Fibroblast of skin of scalp (primary cell): ENCODE data around the gene DIP2C.
"Not testable (repeated sequence)": the region's sequence is repeated elsewhere in the genome, so short reads cannot be mapped to it uniquely, and the experiment has no call there.

Experiments
- DNase-seq: peaks from one replicate; pipeline ENCODE4 v3.0.0-alpha.2; 2013

DIP2C gene

DNA sequence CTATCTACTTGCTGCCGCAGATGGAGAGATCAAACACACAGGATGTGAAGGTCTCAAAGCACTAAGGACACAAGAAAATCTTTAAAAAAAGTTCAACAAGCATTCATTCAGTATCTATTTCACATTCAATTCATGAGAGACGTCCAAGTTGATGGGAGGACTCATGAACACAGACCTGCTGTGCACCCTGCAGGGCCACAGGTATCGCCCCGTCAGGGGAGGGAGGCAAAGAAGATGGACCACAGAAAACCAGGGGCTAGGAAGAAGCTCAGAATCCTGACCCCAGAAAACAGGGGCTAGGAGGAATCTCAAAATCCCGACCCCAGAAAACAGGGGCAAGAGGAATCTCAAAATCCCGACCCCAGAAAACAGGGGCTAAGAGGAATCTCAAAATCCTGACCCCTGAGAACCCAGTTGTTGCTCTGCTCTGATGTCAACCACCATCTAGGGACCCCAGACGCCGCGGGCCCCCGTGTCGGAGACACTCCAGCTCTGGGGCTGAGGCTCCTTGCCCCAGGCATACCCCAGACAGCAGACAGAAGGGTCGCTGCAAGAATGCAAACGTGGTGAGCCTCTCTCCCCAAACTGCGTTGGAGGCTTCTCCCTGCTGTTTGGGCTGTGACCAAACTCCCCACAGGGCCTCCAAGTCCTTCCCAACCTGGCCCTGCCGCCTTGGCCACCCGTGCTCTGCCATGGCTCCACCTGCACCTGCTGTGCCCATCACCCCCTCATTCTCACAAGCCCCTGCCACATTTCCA, 197.6 kb downstream of the DIP2C start:
- no peak for DNase-seq

DNA sequence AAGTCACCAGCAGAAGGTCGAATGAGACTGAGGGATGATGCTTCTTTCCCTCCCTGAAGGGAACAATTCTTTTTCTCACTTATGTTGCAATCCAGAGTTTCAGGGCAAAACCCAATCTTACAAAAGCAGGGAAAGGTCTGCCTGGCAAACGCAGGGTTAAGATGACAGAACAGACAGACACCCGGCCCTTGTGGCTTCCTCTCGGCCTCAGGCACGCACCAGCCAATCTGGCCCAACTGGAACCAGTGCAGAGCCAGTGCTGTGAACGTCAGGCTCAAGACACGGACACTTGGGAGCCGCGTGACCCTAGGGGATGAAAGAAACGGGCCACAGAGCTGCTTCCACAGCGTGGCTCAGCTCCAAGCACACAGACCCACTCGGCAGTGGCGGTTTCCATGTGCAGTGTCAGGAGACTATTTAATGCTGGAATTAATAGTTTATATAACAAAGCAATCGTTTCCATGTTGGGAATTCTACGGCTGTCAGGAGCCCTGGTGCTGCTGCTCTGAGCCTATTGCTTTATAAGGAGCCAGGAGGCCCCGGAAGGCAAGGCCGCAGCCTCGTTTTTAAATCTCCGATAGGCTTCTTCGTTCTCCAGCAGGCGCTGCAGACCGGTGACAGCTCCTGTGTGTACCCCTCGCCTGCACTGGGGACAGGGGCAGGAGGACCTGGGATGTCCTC, 198.4 kb downstream of the DIP2C start:
- peak; percentile 65 for DNase-seq

DNA sequence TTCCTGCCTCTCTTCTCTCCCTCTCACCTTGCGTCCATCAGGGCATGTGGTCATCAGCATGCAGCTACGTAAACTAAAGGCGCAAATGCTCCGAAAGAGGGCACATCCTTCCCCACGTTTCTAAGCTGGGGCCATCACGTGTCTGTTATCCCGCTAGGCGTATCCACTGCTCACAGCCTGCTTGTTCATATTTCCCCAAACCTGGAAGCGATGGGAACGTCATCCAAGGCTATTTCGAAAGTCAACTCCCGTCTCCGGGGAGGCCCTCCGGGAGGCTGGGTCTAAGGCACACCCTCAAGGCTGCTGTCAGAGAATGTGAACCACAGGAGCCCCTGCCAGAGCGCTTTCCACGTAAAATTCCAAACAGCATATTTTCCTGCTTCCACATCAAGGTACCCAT, 199.2 kb downstream of the DIP2C start:
- DNase-seq = peak; percentile 74

DNA sequence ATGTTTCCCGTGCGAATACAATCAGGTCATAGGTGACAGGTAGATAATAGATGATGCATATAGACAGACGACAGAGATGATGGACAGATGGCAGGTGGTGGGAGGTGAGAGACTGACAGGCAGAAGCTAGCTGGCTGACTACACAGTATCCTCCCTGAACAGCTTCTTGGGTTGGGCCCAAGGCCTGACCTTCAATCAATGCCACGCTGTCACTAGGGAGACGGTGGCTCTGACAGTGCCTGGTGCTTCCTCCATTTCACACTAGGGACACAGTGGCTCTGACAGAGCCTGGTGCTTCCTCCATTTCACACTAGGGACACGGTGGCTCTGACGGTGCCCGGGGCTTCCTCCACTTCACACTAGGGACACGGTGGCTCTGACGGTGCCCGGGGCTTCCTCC, 200.1 kb downstream of the DIP2C start:
- DNase-seq = no peak

DNA sequence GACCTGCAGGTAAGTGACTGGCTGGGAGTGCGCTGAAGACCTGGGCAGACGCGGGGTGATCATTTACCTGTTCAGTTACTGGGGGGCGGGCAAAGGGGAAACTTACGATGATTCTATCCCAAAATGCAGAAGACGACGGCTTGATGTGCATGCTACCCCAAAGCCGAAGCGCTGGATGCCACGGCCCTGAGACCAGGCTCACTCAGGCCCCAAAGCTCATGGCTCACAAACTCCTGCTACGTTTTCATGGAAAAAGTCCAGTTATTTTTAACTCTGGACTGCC, 200.6 kb downstream of the DIP2C start:
- no peak for DNase-seq

DNA sequence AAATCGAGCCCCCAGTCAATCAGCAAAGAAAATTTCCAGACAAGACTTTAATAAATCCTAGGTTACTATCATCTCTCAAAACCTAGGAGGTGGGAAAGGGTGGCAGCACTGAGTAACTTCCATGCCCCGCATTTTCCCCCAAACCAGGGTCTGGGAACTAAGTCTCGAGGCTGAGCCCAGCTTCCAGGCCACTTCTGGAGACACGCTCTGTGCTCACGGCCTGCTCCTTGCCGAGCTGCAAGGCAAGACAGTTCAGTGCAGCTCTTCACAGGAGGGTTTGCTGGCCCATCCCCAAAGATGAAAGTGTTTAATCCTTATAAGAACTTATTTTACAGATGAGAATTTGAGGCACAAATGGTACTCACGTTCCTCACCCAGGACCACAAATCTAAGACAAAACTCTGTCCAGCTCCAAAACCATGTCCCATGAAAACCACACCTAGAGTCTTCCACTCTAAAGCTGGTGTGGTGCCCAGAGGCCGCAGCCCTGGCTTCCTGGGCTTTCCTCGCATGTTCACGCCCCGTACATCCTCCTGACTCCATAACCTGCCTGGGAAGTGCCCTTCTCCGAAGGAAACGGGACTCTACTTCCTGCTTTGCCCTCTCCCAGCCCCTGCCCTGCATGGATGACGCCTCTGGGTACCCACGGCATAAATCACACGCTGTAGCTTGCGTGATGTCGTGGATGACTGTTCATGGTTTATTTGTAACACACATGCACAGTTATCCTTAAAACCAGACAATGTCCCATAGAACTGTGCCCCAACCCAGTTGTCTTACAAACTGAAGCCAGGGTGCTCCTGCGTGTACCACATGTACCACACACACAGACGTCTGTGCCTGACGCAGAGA, 201.2 kb downstream of the DIP2C start:
- DNase-seq = no peak

DNA sequence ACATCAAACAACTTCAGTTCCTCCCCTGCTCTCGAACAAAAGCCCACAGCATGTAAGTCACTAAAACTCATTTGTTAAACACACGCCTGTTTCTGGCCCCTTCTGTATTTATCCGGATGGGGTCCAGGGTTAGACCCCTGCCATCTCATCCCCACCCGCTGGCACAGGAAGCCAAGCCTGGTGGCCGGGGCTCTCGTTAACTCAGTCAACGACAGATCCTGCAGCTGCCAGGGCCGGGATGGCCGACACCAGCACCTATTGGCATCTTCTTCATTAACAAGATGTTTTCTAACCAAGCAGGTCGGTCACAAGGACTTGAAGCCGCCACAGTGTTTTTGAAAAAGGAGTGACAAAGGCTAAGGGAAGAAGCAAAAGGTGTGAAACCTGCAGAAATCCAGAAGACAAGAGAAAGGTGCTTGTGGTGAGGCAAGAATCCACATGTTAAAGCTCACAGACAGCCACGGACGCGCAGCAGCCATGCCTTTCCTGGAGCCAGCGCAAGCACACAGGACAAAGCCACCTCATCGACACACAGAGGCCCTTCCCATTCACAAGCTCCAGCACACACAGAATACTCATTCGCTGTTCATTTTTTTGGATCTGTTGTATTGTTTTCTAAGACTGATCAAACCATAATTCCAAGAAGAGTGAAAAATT, 202.7 kb downstream of the DIP2C start:
- DNase-seq = no peak

DNA sequence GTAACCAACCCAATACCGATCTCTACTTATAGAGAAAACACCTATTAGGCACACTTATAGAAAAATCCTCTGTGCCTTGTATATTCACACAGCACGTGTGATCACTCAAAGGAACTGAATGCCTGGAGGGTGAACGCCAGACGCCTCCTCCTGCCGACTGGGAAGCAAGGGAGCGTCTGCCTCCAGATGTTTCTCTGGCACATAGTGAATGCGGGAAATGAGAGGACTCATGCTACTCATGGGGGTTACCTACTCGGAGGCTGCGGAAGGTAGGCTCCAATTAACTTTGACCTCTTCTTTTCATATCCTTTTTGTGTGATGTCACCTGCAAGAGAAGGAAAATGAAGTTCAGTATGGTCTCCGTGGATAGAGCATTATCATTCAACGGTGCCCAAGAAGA, 203.3 kb downstream of the DIP2C start:
- peak; percentile 55 for DNase-seq

DNA sequence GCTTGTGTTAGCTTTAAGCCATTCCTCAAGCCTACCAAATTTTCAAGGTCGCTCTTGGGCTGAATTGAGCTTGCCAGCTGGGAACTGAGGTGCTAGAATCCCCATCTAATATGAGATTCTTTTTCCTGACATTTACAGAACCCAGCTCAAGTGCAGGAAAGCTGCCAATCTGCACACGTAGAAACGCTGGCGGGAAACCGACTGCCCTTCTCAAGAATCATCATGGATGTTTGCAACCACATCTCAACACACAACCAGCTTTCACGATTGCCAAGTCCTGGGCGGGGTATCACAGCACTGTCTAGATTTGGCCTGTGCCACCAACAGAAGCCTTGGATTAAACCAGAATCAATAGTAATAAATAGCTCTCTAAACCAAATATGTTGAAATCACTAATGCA, 203.7 kb downstream of the DIP2C start:
- peak; percentile 24 for DNase-seq

DNA sequence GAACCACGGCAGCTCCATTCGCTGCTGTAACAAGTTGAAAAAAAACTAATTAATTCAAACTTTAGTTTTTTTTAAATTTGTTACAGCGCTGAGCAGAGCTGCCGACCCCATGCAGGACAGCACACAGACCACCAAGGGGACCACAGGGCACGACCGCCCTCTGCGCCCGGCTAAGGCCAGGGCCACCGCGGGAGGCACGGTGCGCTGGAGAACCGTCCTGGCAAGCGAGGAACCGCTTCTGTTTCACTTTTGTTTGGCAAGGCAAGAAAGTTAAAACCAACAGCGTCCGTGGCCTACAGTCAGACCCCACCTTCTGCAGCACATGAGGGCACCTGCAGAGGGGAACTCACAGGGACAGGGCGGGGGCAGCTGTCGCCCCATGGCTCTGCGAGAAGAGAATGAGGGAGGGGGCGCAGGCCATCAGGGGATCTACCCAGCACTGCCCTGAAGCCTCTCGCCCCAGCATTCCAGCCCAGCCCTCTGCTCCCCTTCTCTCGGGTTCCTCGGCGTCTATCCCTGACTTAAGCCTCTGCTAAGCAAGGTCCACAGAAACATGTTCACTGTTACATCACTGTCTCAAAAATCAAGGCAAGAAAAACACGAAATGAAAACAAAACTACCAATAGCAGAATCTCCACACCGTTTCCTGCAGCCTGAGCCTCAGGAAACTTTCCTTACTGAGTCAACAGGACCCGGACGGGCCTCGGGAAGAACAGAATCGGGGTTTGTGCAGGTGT, 204.4 kb downstream of the DIP2C start:
- DNase-seq = no peak

DNA sequence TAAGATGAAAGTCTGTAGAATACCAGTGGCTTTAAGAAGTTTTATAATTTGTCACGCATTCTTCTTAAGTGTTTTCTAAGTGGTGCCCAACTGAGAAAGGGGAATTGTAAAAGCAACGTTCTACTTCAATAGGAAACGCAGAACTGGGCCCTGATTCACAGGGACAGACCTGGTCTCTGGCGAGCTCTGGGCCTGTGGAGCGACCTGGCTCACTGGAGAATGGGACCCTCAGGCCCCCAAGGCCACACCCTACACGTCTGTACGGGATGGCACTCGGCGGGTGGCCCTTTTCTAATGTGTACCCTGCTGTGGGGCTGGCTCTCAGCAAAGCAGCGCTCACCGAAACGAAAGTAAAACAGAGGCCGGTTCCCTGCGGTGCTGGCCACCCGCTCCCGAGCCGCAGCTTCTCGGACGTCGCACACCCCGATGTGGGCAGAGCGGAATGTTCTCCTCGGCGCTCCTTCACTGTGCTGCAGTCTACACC, 205.0 kb downstream of the DIP2C start:
- DNase-seq = peak; percentile 71

DNA sequence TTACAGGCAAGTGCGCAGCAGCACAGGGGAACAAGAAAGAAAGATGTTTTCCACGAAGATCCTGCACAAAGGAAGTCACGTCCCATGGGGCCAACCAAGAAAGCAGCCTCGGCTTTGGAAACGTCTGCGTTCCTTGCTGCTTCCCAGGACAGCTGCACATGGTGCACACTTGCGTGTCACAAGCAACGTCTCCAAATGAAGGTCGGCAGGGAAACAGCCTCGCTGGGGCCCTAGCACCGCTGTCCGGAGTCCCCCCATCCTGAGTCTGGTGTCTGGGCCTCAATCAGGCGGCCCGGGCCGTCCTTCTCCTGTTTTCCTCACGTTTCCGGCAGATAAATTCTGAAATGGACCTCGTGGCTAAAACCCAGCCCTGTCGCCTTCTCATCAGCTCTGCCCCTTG, 206.2 kb downstream of the DIP2C start:
- DNase-seq = peak; percentile 26

DNA sequence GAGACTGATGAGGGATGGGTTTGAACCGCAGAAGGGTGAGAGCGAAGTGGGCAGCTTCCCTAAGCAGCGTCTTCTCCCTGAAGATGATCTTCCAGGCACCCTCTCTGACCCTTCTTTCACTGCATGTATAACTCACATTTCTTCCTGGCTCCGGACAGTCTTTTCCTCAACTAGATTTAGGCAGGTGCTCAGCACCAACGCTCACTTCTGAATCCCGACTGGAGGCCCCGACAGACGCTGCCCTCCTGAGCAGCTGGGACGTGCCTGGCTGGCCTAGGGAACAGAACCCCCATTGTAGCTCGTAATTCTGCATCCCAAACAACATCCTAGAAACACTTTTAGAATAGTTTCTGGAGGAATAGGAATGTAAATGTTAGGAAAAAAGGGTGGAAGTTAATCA, 206.6 kb downstream of the DIP2C start:
- no peak for DNase-seq

DNA sequence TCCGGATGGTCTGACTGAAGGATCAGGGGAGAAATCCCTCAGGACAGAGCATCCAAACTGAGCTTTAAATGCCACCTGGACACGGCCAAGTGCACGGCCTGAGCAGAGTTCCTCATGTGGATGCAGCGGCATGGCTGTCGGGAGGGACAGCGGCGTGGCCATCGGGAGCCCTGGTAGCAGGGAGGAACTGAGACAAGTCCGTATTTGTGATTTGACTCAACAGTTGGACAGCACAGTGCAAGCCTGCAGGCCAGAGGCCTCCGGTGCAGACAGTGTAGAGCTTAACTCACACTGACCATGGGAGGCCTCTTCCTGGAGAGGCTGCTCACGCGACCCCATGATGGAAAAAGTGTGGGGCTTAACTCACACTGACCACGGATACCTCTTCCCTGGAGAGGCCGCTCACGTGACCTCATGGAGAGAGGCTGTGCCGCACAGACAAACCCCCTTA, 207.4 kb downstream of the DIP2C start:
- no peak for DNase-seq

DNA sequence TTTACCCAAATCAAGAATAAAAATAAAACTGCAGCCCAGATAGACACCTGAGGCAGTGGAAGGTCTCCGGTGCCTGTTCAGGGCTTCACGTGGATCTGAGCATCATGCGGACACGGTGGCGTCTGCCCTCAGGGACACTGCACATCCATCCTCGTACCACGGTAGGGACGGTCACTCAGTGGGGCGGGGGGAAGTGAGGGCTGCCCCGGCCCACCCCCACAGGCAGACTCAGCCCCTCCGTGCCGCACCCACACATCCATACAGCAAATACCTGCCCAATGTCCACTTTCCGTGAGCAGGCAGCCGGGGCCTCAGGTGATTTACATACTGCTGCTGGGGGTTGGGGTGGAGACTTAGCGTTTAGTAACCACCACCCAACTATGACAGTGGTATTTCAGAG, 207.8 kb downstream of the DIP2C start:
- DNase-seq = no peak

DNA sequence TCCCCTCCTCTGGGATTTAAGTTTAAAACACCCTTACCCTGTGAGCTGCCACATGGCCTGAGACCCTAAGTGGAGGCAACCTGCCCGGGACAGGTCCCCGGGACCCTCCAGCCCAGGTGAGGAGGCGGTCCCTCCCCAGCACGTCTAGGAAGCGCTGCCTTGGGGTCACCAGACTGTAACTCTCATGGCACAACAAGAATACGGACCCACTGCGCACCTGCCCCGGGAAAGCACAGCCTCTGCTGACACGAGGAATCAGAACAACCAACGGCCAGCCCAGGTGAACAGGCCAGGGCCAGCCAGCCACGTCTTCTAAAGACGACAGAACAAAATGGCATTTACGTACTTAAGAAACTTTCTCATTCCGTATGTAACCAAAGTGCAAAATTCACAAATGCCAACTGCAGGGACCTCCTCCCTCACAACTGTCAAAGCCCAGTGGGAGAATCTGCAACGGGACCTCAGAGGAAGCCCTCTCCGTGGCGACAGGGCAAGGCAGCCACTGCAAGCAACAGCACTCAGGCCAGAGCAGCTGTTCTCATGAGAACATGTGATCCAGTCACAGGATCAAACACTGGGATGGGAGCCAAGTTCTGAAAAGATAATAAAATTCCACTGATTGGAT, 208.4 kb downstream of the DIP2C start:
- no peak for DNase-seq

DNA sequence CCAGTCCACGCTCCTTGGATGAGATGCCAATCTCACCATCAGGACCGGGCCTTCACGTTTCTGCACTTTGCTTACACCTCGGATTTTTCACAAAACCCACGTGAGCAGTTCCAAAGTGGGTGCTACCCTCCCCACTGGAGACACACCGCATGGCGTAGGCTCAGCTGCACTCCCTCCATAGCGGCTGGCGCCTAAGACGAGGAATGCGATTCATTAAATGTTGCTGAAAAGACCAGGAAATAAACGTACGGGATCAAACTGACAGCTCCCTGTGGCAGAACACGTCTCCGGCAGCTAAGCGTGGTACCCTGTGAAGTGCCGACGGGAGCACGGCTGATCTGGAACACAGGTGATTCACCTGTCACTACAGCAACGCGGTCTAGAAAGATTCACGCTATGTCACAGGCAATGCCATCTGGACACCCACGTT, 209.0 kb downstream of the DIP2C start:
- no peak for DNase-seq

DNA sequence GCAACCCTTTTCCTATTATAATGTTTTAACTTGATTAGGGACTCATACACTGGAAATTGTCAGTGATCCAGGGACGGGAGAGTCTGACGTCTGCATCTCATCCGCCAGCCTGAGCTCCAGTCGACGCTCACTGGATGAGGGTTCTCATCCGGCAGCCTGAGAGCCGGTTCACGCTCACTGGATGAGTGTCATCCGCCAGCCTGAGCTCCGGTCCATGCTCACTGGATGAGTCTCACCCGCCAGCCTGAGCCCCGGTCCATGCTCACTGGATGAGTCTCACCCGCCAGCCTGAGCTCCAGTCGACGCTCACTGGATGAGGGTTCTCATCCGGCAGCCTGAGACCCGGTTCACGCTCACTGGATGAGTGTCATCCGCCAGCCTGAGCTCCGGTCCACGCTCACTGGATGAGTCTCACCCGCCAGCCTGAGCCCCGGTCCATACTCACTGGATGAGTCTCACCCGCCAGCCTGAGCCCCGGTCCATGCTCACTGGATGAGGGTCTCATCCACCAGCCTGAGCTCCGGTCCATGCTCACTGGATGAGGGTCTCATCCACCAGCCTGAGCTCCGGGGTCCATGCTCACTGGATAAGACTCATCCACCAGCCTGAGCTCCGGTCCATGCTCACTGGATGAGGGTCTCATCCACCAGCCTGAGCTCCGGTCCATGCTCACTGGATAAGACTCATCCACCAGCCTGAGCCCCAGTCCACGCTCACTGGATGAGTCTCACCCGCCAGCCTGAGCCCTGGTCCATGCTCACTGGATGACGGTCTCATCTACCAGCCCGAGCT, 209.6 kb downstream of the DIP2C start:
- not testable (repeated sequence) for DNase-seq

DNA sequence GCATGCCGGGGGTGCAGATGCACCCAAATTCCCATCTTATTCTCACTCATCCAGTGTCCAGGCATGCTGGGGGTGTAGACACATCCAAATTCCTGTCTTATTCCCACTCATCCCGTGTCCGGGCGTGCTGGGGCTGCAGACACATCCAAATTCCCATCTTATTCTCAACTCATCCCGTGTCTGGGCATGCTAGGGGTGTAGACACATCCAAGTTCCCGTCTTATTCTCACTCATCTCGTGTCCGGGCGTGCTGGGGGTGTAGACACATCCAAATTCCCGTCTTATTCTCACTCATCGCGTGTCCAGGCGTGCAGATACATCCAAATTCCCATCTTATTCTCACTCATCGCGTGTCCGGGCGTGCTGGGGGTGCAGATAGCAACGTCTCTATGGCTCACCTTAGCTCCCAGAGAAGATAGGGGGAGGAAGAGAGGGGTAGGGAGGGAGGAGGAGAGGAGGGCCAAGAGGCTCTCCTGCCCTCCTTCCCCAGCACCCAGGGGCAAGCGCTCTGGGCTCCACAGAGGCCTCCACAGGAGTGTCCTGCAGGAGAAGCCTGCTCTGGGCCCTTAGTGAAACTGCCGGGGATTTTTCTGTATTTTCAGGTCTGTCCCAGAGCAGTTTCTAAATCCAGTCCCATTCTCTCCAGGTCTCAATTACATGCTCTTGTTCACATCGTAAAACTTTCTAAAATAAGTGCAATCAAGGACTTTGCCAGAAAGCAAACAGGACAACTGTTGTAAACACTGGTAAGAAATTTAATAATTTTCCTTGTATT, 210.8 kb downstream of the DIP2C start:
- no peak for DNase-seq

DNA sequence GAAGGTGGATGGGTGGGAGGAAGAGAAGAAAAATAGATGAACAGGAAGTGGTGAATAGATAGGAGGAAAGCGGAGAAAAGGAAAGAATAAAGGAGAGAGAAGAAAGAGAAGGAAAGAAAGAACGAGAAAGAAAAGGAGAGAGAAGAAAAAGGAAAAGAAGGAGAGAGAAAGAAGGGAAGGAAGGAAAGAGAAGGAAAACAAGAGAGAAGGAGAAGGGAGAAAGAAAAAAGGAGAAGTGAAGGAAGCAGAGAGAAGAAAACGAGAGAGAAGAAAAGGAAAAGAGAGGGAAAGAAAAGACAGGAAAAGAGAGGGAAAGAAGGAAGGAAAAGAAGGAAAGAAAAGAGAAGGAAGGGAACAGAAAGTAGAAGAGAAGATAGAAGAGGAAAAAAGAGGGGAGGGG, 211.8 kb downstream of the DIP2C start:
- DNase-seq = no peak
